CD8-positive, alpha-beta memory T cell (primary cell): ENCODE data around the gene PCDHA12. TPM values are rescaled to one million over a fixed set of nuclear protein-coding genes. Genes with fewer than 3 reads are reported as not detected.
A peak's percentile ranks its signal among the peaks of the same experiment; 100 is the strongest.
"Not testable (repeated sequence)": the region's sequence is repeated elsewhere in the genome, so short reads cannot be mapped to it uniquely, and the experiment has no call there.

Source experiments
- CTCF ChIA-PET: fragments of 350-600 bp; sonication (Branson Sonifier 250); formaldehyde crosslinking; loops from one replicate; lab custom pipeline; 2021; ENCODE audit warnings: antibody characterized with exemption; lab: Charles Lee
- POLR2A ChIA-PET: fragments of 350-600 bp; sonication (Branson Sonifier 250); formaldehyde crosslinking; loops from one replicate; lab custom pipeline; 2021; ENCODE audit warnings: antibody characterized with exemption; lab: Charles Lee
- DNase-seq, 5 donors: peaks; one replicate each; pipeline versions ENCODE4 v3.0.0 to v3.0.0-alpha.2; 2020 to 2022; ENCODE audit warnings: mixed read lengths in 1 of 5
- H3K27ac ChIP-seq: one replicate; pipeline ENCODE4 v1.7.0; 2013; ENCODE audit warnings: low read depth, mild to moderate bottlenecking, low read length, moderate library complexity
- H3K27me3 ChIP-seq: 2 replicates; pipeline ENCODE4 v1.7.0; 2013; ENCODE audit warnings: low read length, mild to moderate bottlenecking; ENCODE audit not compliant: insufficient read depth, poor library complexity, severe bottlenecking
- H3K36me3 ChIP-seq: 2 replicates; pipeline ENCODE4 v1.7.0; 2013; ENCODE audit warnings: mild to moderate bottlenecking, low read length, moderate library complexity; ENCODE audit not compliant: insufficient read depth
- H3K4me1 ChIP-seq: 2 replicates; pipeline ENCODE4 v1.7.0; 2013; ENCODE audit warnings: mild to moderate bottlenecking, low read length, moderate library complexity; ENCODE audit not compliant: insufficient read depth
- H3K4me3 ChIP-seq: 2 replicates; pipeline ENCODE4 v1.7.0; 2013; ENCODE audit warnings: mild to moderate bottlenecking, low read length
- H3K9me3 ChIP-seq: 2 replicates; pipeline ENCODE4 v1.7.0; 2013; ENCODE audit warnings: mild to moderate bottlenecking, low read length
- H3K27ac Mint-ChIP-seq, 8 donors: one replicate each; pipeline ENCODE4 v1.8.0; 2020 to 2021; ENCODE audit warnings: mixed read lengths in 8 of 8, mild to moderate bottlenecking in 6 of 8, inconsistent platforms in 3 of 8, moderate library complexity in 3 of 8
- H3K27me3 Mint-ChIP-seq, 2 donors: one replicate each; pipeline ENCODE4 v1.8.0; 2020 to 2021; ENCODE audit warnings: mixed read lengths in 2 of 2, mild to moderate bottlenecking in 1 of 2, moderate library complexity in 1 of 2
- H3K36me3 Mint-ChIP-seq, 3 donors: one replicate each; pipeline ENCODE4 v1.8.0; 2020 to 2021; ENCODE audit warnings: mixed read lengths in 3 of 3, inconsistent platforms in 1 of 3, mild to moderate bottlenecking in 1 of 3
- H3K4me1 Mint-ChIP-seq, 3 donors: one replicate each; pipeline ENCODE4 v1.8.0; 2020 to 2021; ENCODE audit warnings: mixed read lengths in 3 of 3, inconsistent platforms in 1 of 3, mild to moderate bottlenecking in 1 of 3
- H3K4me3 Mint-ChIP-seq, 7 donors: one replicate each; pipeline ENCODE4 v1.8.0; 2020 to 2021; ENCODE audit warnings: mixed read lengths in 7 of 7, mild to moderate bottlenecking in 6 of 7, moderate library complexity in 4 of 7, inconsistent platforms in 2 of 7
- H3K9me3 Mint-ChIP-seq, 5 donors: one replicate each; pipeline ENCODE4 v1.8.0; 2020 to 2022; ENCODE audit warnings: mixed read lengths in 5 of 5, mild to moderate bottlenecking in 3 of 5, moderate library complexity in 2 of 5, inconsistent platforms in 1 of 5
- polyA plus RNA-seq: library from polyadenylated mRNA; unstranded; fragments of 300-500 nt; fragmentation: Illumina TruSeq; gene quantifications from one replicate; pipeline ENCODE4 v1.2.3, GENCODE V29; 2021
- total RNA-seq, 2 experiments: library from RNA; stranded (reverse); gene quantifications; one replicate each; pipeline ENCODE4 v1.2.3, GENCODE V29; 2021

Gene PCDHA12, protein sequence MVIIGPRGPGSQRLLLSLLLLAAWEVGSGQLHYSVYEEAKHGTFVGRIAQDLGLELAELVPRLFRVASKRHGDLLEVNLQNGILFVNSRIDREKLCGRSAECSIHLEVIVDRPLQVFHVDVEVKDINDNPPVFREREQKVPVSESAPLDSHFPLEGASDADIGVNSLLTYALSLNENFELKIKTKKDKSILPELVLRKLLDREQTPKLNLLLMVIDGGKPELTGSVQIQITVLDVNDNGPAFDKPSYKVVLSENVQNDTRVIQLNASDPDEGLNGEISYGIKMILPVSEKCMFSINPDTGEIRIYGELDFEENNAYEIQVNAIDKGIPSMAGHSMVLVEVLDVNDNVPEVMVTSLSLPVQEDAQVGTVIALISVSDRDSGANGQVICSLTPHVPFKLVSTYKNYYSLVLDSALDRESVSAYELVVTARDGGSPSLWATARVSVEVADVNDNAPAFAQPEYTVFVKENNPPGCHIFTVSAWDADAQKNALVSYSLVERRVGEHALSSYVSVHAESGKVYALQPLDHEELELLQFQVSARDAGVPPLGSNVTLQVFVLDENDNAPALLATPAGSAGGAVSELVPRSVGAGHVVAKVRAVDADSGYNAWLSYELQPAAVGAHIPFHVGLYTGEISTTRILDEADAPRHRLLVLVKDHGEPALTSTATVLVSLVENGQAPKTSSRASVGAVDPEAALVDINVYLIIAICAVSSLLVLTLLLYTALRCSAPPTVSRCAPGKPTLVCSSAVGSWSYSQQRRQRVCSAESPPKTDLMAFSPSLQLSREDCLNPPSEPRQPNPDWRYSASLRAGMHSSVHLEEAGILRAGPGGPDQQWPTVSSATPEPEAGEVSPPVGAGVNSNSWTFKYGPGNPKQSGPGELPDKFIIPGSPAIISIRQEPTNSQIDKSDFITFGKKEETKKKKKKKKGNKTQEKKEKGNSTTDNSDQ
- total RNA-seq (not detected), polyA plus RNA-seq (not detected)

- no peak for DNase-seq
- Mint-ChIP-seq H3K4me1 (no peaks in the 10 kb centered on the region), H3K27me3 (peaks cover 30 to 41% of the 10 kb centered on the region in 2 donors), H3K27ac (no peak within 1 kb of the TSS), H3K9me3 (peaks cover 6 to 38% (median 31%) of the 10 kb centered on the region in 5 donors), H3K4me3 (no peak within 1 kb of the TSS), H3K36me3 (peaks cover 0 to 5% (median 0%) of the 10 kb centered on the region in 3 donors)
- Histone ChIP-seq H3K4me3 (no peak within 1 kb of the TSS), H3K27ac (no peak within 1 kb of the TSS), H3K27me3 (peaks cover 4% of the 10 kb centered on the region), H3K36me3 (no peaks in the 10 kb centered on the region), H3K4me1 (no peaks in the 10 kb centered on the region), H3K9me3 (peaks cover 3% of the 10 kb centered on the region)
- ChIA-PET POLR2A (no interaction called here), CTCF (no interaction called here)
Observed at GRCh38 chr5:140875085-140876065, at the start of gene PCDHA12. Gene PCDHA12 (plus strand): TSS chr5:140875308. CDS start chr5:140875473, 165 bp downstream.

DNA sequence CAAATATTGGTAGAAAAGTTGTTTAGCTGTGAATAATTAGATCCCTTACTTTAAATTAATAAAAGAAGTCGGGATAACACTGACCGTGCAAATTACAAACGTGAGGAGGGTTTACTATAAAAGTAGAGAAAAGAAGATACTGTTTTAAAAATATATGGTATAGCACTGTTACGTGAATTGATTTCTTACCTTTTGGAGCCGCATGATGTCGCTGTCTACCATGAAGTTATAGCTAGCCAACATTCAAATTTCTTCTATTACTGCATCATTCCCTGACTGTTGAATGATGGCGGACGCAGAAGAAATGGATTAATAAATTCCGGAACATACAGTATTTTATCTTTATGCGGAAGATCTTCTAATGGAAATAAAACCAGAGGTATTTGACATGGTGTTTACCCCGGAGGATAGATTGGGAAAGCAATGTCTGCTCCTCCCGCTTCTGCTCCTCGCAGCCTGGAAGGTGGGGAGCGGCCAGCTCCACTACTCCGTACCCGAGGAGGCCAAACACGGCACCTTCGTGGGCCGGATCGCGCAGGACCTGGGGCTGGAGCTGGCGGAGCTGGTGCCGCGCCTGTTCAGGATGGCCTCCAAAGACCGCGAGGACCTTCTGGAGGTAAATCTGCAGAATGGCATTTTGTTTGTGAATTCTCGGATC is 47.3 kb upstream of the PCDHA12 start, which contains the start of gene PCDHA6:
Gene PCDHA6, plus strand, starts transcription at position 257 of the 658 bp plus-strand sequence. Its CDS starts 132 bp downstream, at position 389.
- ChIA-PET POLR2A (no interaction called here), CTCF (no interaction called here)
- peaks cover 0 to 12% (median 0%) of the 10 kb centered on the region in 3 donors for H3K36me3 Mint-ChIP-seq
- peaks cover 21 to 47% of the 10 kb centered on the region in 2 donors for H3K27me3 Mint-ChIP-seq
- no peaks in the 10 kb centered on the region for H3K4me1 Mint-ChIP-seq
- DNase-seq, result no peak
- Histone ChIP-seq H3K36me3 (no peaks in the 10 kb centered on the region), H3K9me3 (no peaks in the 10 kb centered on the region), H3K27me3 (no peaks in the 10 kb centered on the region), H3K4me1 (no peaks in the 10 kb centered on the region), H3K4me3 (no peak within 1 kb of the TSS), H3K27ac (no peak within 1 kb of the TSS)
- peaks cover 14 to 39% (median 27%) of the 10 kb centered on the region in 5 donors for H3K9me3 Mint-ChIP-seq
- no peak within 1 kb of the TSS for H3K4me3 Mint-ChIP-seq
- peak within 1 kb of the TSS in 1 of 8 donors; percentile 42 for H3K27ac Mint-ChIP-seq

DNA sequence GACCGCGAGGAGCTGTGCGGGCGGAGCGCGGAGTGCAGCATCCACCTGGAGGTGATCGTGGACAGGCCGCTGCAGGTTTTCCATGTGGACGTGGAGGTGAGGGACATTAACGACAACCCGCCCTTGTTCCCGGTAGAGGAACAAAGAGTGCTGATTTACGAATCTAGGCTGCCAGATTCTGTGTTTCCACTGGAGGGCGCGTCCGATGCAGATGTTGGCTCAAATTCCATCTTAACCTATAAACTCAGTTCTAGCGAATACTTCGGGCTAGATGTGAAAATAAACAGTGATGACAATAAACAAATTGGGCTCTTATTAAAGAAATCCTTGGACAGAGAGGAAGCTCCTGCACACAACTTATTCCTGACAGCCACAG is 46.8 kb upstream of the PCDHA12 start:
- Mint-ChIP-seq H3K9me3 (peaks cover 16 to 40% (median 31%) of the 10 kb centered on the region in 5 donors), H3K27ac (no peak overlapping the region), H3K36me3 (peaks cover 0 to 12% (median 0%) of the 10 kb centered on the region in 3 donors), H3K4me3 (no peak overlapping the region), H3K27me3 (peaks cover 25 to 51% of the 10 kb centered on the region in 2 donors), H3K4me1 (no peaks in the 10 kb centered on the region)
- H3K27me3 ChIP-seq, result no peaks in the 10 kb centered on the region
- H3K4me1 ChIP-seq, result no peaks in the 10 kb centered on the region
- no peaks in the 10 kb centered on the region for H3K36me3 ChIP-seq
- CTCF ChIA-PET, result no interaction called here
- H3K4me3 ChIP-seq, result no peak overlapping the region
- no peaks in the 10 kb centered on the region for H3K9me3 ChIP-seq
- POLR2A ChIA-PET, result no interaction called here
- DNase-seq, result no peak
- no peak overlapping the region for H3K27ac ChIP-seq

- H3K27me3 ChIP-seq, H3K9me3 ChIP-seq, H3K27ac ChIP-seq, CTCF ChIA-PET, DNase-seq, H3K4me3 Mint-ChIP-seq, POLR2A ChIA-PET, H3K36me3 ChIP-seq, H3K4me3 ChIP-seq, H3K4me1 Mint-ChIP-seq, H3K27ac Mint-ChIP-seq, H3K4me1 ChIP-seq: not testable (repeated sequence)
- peaks cover 32 to 59% of the 10 kb centered on the region in 2 donors for H3K27me3 Mint-ChIP-seq
- H3K9me3 Mint-ChIP-seq, result peaks cover 19 to 45% (median 41%) of the 10 kb centered on the region in 5 donors
- peaks cover 0 to 12% (median 0%) of the 10 kb centered on the region in 3 donors for H3K36me3 Mint-ChIP-seq
Observed at GRCh38 chr5:140829511-140830501, 45.3 kb upstream of the PCDHA12 start.

DNA sequence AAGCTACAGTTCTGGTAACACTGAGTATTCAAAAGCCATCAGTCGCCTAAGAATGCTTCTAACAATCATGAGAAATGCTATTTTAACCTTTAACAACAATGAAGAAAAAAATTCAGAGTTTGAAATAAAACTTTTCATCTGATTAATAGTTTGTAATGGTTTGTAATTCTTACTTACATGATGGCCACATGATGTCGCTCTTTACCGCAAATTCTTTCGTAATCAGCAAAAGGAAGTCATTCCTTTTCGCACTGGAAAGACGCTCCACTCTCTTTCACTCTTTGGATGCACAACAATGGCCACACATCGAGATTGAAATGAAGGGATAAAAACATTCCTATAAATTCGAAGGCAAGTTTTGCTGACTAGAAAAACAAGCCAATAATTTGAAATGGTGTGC is 41.1 kb upstream of the PCDHA12 start, which contains the start of gene PCDHA7:
Gene PCDHA7, plus strand, starts transcription at position 277 of the 400 bp plus-strand sequence. Its CDS starts 115 bp downstream, at position 392.
- Mint-ChIP-seq H3K27me3 (peaks cover 24 to 32% of the 10 kb centered on the region in 2 donors), H3K9me3 (peaks cover 13 to 33% (median 23%) of the 10 kb centered on the region in 5 donors), H3K4me1 (no peaks in the 10 kb centered on the region), H3K4me3 (no peak within 1 kb of the TSS), H3K36me3 (peaks cover 0 to 4% (median 0%) of the 10 kb centered on the region in 3 donors), H3K27ac (no peak within 1 kb of the TSS)
- ChIA-PET CTCF (no interaction called here), POLR2A (no interaction called here)
- Histone ChIP-seq H3K9me3 (no peaks in the 10 kb centered on the region), H3K36me3 (no peaks in the 10 kb centered on the region), H3K4me1 (no peaks in the 10 kb centered on the region), H3K27ac (no peak within 1 kb of the TSS), H3K27me3 (no peaks in the 10 kb centered on the region), H3K4me3 (no peak within 1 kb of the TSS)
- DNase-seq, result no peak

GRCh38 chr5:140834439-140835008 is 40.6 kb upstream of the PCDHA12 start:
- H3K4me1 Mint-ChIP-seq, H3K36me3 ChIP-seq, H3K9me3 ChIP-seq, POLR2A ChIA-PET, H3K27ac ChIP-seq, H3K4me3 ChIP-seq, H3K36me3 Mint-ChIP-seq, H3K4me3 Mint-ChIP-seq, H3K27ac Mint-ChIP-seq, H3K27me3 ChIP-seq, H3K4me1 ChIP-seq, CTCF ChIA-PET, DNase-seq: not testable (repeated sequence)
- peaks cover 14 to 36% (median 20%) of the 10 kb centered on the region in 5 donors for H3K9me3 Mint-ChIP-seq
- peaks cover 25 to 34% of the 10 kb centered on the region in 2 donors for H3K27me3 Mint-ChIP-seq
